AG04450 (cell line): ENCODE results near the gene SLC35G3. TPM values are rescaled to one million over a fixed set of nuclear protein-coding genes. Genes with fewer than 3 reads are reported as not detected.
"Not testable (repeated sequence)": the region's sequence is repeated elsewhere in the genome, so short reads cannot be mapped to it uniquely, and the experiment has no call there.

ENCODE experiments used
- CTCF ChIA-PET: fragments of 300-600, 350-600 bp; formaldehyde crosslinking; extraction: SDS; loops from one replicate; lab custom pipeline; 2022; ENCODE audit warnings: antibody characterized with exemption, inconsistent platforms; lab: Charles Lee
- POLR2A ChIA-PET: fragments of 350-600 bp; formaldehyde crosslinking; extraction: SDS; loops from one replicate; lab custom pipeline; 2021; ENCODE audit warnings: antibody characterized with exemption, inconsistent platforms; lab: Yijun Ruan, JAX
- DNase-seq: peaks from one replicate; pipeline ENCODE4 v3.0.0-alpha.2; 2011; ENCODE audit warnings: low read depth, low spot score
- H3K27ac ChIP-seq: one replicate; pipeline ENCODE4 v1.5.1; 2012; ENCODE audit warnings: low read depth, low read length, control low read depth
- H3K27me3 ChIP-seq: one replicate; pipeline ENCODE4 v1.6.0; 2012; ENCODE audit warnings: low read length; ENCODE audit not compliant: control insufficient read depth, insufficient read depth
- H3K4me3 ChIP-seq: 2 replicates; pipeline ENCODE4 v1.5.1; 2011; ENCODE audit warnings: mild to moderate bottlenecking, low read depth, low read length, control low read depth
- H3K9me3 ChIP-seq: 2 replicates; pipeline ENCODE4 v1.5.1; 2012; ENCODE audit warnings: low read length; ENCODE audit not compliant: control insufficient read depth, insufficient read depth
- CTCF ChIP-seq: IDR thresholded peaks from 2 replicates; pipeline ENCODE4 v1.5.1; 2011; ENCODE audit warnings: low read depth, low read length, control low read depth, inconsistent platforms
- polyA minus RNA-seq: library from RNA; depleted of rRNA, polyadenylated mRNA; stranded (reverse); fragments of >200 nt; gene quantifications from 2 replicates; pipeline ENCODE4 v1.2.3, GENCODE V29; 2011; rRNA and poly(A)+ RNA removed
- polyA plus RNA-seq: library from polyadenylated mRNA; depleted of rRNA; stranded (reverse); fragments of >200 nt; gene quantifications from 2 replicates; pipeline ENCODE4 v1.2.3, GENCODE V29; 2011; rRNA removed

Gene SLC35G3
- not detected in 2 replicates for polyA plus RNA-seq
- not detected in 2 replicates for polyA minus RNA-seq

- DNase-seq, H3K27me3 ChIP-seq, H3K4me3 ChIP-seq, CTCF ChIA-PET, H3K27ac ChIP-seq, H3K9me3 ChIP-seq, POLR2A ChIA-PET: not testable (repeated sequence)
Observed at GRCh38 chr17:35194001-35194400, at the start of gene SLC35G3. SLC35G3 (minus strand) TSS chr17:35194393; CDS start chr17:35194307, 86 bp downstream.

- peak overlapping the region; percentile 70 for H3K4me3 ChIP-seq
- H3K9me3 ChIP-seq = no peaks in the 10 kb centered on the region; the same call in 1 of the 2 replicates
- H3K27ac ChIP-seq = peak overlapping the region; percentile 85
- ChIA-PET POLR2A (interaction anchor here (1.3 to 2.1 kb wide), 5 partner anchors 13 to 565 kb away, joined by 3 to 11 read pairs (median 9); partner anchors contain the start of gene SLFN11), CTCF (interaction anchor here (0.5 to 0.6 kb wide), 2 partner anchors 96 to 122 kb away, joined by 3 read pairs; no protein-coding TSS in a partner anchor)
- H3K27me3 ChIP-seq = no peaks in the 10 kb centered on the region
- no peak for TF ChIP-seq CTCF
- no peak for DNase-seq
Observed at GRCh38 chr17:35243561-35244340, 49.6 kb upstream of the SLC35G3 start.

DNA sequence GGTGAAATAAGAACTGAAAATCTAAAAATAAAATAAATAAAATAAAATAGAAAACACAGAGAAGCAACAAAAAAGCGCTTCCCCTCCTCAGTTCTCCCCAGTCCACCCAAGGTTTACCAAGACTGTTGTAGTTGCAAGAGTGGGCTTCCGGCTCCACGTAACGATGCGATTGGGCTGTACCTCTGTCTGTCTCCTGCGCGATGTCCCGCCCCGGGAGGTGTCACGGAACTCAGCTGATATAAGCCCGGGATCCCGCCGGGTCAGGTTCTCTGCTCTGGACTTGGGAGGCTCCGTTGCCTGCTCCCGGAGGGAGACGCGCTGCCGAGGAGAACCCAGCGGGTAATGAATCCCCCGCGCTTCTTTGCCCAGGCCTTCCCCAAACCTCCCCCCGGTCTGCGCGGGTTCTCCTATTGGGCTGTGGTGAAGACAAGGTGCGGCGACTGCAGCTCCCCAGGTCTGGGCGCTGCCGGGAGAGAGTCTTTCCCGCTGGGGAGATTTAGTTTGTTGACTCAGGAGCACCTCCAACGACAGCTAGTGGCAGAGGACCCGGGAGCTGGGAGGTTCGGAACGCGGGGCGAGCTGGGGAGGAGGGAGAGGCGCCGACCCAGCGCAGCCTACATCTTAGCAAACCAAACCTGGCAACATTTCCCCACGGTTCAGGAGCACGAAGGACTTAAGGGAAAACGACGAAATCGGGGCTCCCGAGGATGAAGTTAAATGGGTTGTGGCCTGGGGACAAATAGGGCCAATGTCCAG, 48.8 kb upstream of the SLC35G3 start, which contains the start of gene SLFN5:
SLFN5 (plus strand) TSS at position 268 of the 756 bp plus-strand sequence. CDS start 15,619 bp downstream, outside the sequence.
- no peak for TF ChIP-seq CTCF
- CTCF ChIA-PET = interaction anchor here (0.5 kb wide), 1 partner anchor 121 kb away, joined by 3 read pairs; no protein-coding TSS in a partner anchor

DNA sequence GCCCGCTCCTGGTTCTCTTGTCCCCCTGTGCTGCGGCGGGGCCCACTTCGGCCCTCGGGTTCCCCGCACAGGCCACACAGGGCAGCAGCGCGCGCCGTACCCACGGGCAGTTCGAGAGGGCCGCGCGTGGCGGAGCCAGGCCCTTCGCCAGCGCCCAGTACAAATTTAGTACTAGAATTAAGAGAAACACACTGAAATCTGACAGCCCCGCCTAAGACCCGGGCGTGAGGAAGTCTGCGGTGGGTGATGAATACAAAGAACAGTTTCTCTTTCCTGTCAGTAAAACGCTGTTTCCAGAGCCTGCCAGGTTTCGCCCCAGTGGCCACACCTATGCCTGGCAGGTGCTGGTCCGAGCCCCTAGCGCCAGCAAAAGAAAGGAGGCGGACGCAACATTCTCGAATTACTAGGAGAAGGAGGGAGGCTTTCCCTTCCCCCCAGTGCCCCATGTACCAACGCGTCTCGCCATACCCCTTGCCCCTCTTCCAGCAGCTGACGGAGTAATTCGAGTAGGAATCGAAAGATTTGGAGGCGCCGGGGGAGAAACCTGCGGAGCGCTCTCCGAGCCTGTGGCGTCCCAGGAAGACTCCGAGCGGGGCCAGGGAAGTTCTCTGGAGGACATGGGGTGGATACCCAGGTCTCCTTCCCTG, 48.1 kb upstream of the SLC35G3 start:
- 0 out of 2 replicates have a peak, but pooled peaks have one; percentile 20 for TF ChIP-seq CTCF
- Histone ChIP-seq H3K27ac (peak overlapping the region; percentile 85), H3K9me3 (no peaks in the 10 kb centered on the region; the same call in 1 of the 2 replicates), H3K4me3 (peak overlapping the region; percentile 70), H3K27me3 (no peaks in the 10 kb centered on the region)
- ChIA-PET POLR2A (interaction anchor here (0.5 to 2.1 kb wide), 7 partner anchors 15 to 582 kb away, joined by 3 to 11 read pairs (median 6); partner anchors contain the start of gene SLFN11), CTCF (no interaction called here)
- DNase-seq = no peak

More for the DNA sequence above, 48.8 kb upstream of the SLC35G3 start, which contains the start of gene SLFN5:
- peak; percentile 87 for DNase-seq
- no peaks in the 10 kb centered on the region; the same call in 1 of the 2 replicates for H3K9me3 ChIP-seq
- H3K27ac ChIP-seq = peak within 1 kb of the TSS; percentile 85
- POLR2A ChIA-PET = interaction anchor here (0.5 to 2.1 kb wide), 7 partner anchors 14 to 582 kb away, joined by 3 to 11 read pairs (median 6); partner anchors contain the start of gene SLFN11
- no peaks in the 10 kb centered on the region for H3K27me3 ChIP-seq
- H3K4me3 ChIP-seq = peak within 1 kb of the TSS; percentile 70

DNA sequence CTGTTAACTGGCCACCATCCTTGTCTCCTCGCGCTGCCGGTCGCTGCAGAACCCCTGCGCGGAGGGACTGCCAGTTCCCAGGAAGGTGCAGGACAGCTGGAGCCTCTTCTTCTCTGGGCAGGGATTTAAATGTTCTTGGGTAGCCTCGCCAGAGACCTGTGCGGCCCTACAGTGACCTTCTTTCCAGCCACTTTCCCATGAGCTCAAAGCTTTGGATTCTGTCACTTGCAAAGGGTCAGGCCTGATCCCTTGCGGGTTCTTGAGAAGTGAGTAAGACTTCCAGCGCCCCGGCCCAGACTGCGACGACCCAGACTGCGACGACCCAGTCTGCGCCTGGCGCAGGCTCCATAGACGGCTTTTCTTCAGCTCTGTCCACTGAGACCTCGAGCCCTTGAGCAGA, 47.3 kb upstream of the SLC35G3 start:
- POLR2A ChIA-PET = no interaction called here
- H3K9me3 ChIP-seq = no peaks in the 10 kb centered on the region; the same call in 1 of the 2 replicates
- peak overlapping the region; percentile 70 for H3K4me3 ChIP-seq
- TF ChIP-seq CTCF = no peak
- H3K27me3 ChIP-seq = no peaks in the 10 kb centered on the region
- H3K27ac ChIP-seq = no peak overlapping the region
- no peak for DNase-seq
- CTCF ChIA-PET = no interaction called here
